ENCODE measurements around the gene CFAP90.
A peak's percentile ranks its signal among the peaks of the same experiment; 100 is the strongest.

CFAP90 gene

GRCh38 chr5:7815892-7816534 is 34.9 kb downstream of the CFAP90 start:
- DNase-seq: peak; percentile 87

- no peak for DNase-seq
Observed at GRCh38 chr5:7814816-7815215, 36.1 kb downstream of the CFAP90 start.

GRCh38 chr5:7813576-7813975 is 37.4 kb downstream of the CFAP90 start:
- no peak for DNase-seq

GRCh38 chr5:7813007-7813406 is 37.9 kb downstream of the CFAP90 start:
- DNase-seq: no peak

GRCh38 chr5:7811715-7812114 is 39.2 kb downstream of the CFAP90 start:
- no peak for DNase-seq

- no peak for DNase-seq
Observed at GRCh38 chr5:7808998-7809397, 41.9 kb downstream of the CFAP90 start.

GRCh38 chr5:7805379-7805778 is 45.6 kb downstream of the CFAP90 start:
- DNase-seq: no peak

GRCh38 chr5:7803937-7804336 is 47.0 kb downstream of the CFAP90 start:
- no peak for DNase-seq

- no peak for DNase-seq
Observed at GRCh38 chr5:7802855-7803254, 48.1 kb downstream of the CFAP90 start.

GRCh38 chr5:7801891-7802614 is 48.9 kb downstream of the CFAP90 start:
- DNase-seq: no peak

GRCh38 chr5:7795306-7795705 is 55.6 kb downstream of the CFAP90 start:
- DNase-seq: no peak

- no peak for DNase-seq
Observed at GRCh38 chr5:7794823-7795222, 56.1 kb downstream of the CFAP90 start.

GRCh38 chr5:7794311-7794710 is 56.6 kb downstream of the CFAP90 start:
- no peak for DNase-seq

- no peak for DNase-seq
Observed at GRCh38 chr5:7793895-7794294, 57.0 kb downstream of the CFAP90 start.

- no peak for DNase-seq
Observed at GRCh38 chr5:7789567-7789966, 61.4 kb downstream of the CFAP90 start.

- DNase-seq: no peak
Observed at GRCh38 chr5:7787770-7788169, 63.2 kb downstream of the CFAP90 start.

- DNase-seq: no peak
Observed at GRCh38 chr5:7784683-7785380, 66.1 kb downstream of the CFAP90 start.

- no peak for DNase-seq
Observed at GRCh38 chr5:7781899-7782298, 69.0 kb downstream of the CFAP90 start.

All from activated CD8-positive, alpha-beta memory T cell treated with anti-CD3 and anti-CD28 coated beads, Interleukin-2, amount 50 U/mL, for 48 hours (primary cell).